Measurements from ENCODE around the gene METTL24. TPM values are rescaled to one million over a fixed set of nuclear protein-coding genes. Genes with fewer than 3 reads are reported as not detected.

Gene METTL24
- total and polyA plus RNA-seq, 2 of the 8 experiments (the other 6 are each of a cell fraction or from before 2014, with no cell fraction given): 0.30 to 0.39 TPM

- Histone ChIP-seq H3K27ac (ENCODE audit: low read depth, low read length) (no peak overlapping the region), H3K14ac (ENCODE audit: insufficient read length) (no peak overlapping the region), H3K4me2 (ENCODE audit: insufficient read depth in 1 of 2, low read depth in 2 of 2, low read length in 2 of 2) (no peak overlapping the region), H4K8ac (ENCODE audit: extremely low read depth, insufficient read depth, low read length) (no peak overlapping the region), H2AFZ (ENCODE audit: low read length) (no peak overlapping the region), H3K27me3 (replicated peaks in 1 of 4; ENCODE audit: control insufficient read depth in 3 of 4, extremely low read depth in 1 of 4, insufficient read depth in 3 of 4, low read length in 3 of 4) (no peaks in the 10 kb centered on the region), H3K23me2 (ENCODE audit: low read depth, low read length) (no peaks in the 10 kb centered on the region), H3K56ac (replicated peaks; ENCODE audit: insufficient read length, low read depth, low read length) (no peak overlapping the region), H4K91ac (replicated peaks; ENCODE audit: insufficient read length, low read length) (no peak overlapping the region), H3K18ac (ENCODE audit: extremely low read depth, low read length) (no peak overlapping the region), H4K5ac (ENCODE audit: insufficient read length, low read depth, low read length) (no peak overlapping the region), H3K9ac (replicated peaks in 1 of 4; ENCODE audit: extremely low read depth in 1 of 4, low read depth in 3 of 4, low read length in 3 of 4) (no peak overlapping the region), H2BK12ac (ENCODE audit: low read depth, low read length) (no peak overlapping the region), H3K79me1 (ENCODE audit: low read depth, low read length) (no peaks in the 10 kb centered on the region; the same call in 1 of the 2 replicates), H3K36me3 (ENCODE audit: control insufficient read depth in 2 of 4, insufficient read depth in 4 of 4, low read length in 3 of 4) (no peaks in the 10 kb centered on the region; a peak in 1 of 8 replicates), H3K4me3 (ENCODE audit: extremely low read depth in 1 of 4, insufficient read depth in 2 of 4, low read depth in 3 of 4, low read length in 4 of 4) (no peak overlapping the region), H2BK5ac (ENCODE audit: low read depth, low read length) (no peak overlapping the region), H3K9me3 (ENCODE audit: insufficient read depth in 2 of 2, low read depth in 1 of 2, low read length in 1 of 2) (no peaks in the 10 kb centered on the region), H2BK15ac (ENCODE audit: low read length) (no peak overlapping the region), H3K4me1 (replicated peaks in 1 of 4; ENCODE audit: control insufficient read depth in 3 of 4, insufficient read depth in 4 of 4, low read length in 3 of 4) (no peaks in the 10 kb centered on the region), H2BK20ac (ENCODE audit: low read length) (no peak overlapping the region), H2AK5ac (ENCODE audit: low read depth, low read length) (no peak overlapping the region), H3K79me2 (ENCODE audit: control insufficient read depth in 1 of 2, insufficient read depth in 2 of 2, low read length in 2 of 2) (peaks cover 0 to 13% of the 10 kb centered on the region in 2 experiments; a peak in 1 of 4 replicates), H2BK120ac (replicated peaks; ENCODE audit: low read depth, low read length) (no peak overlapping the region), H3K4ac (replicated peaks; ENCODE audit: insufficient read length, low read depth, low read length) (no peak overlapping the region), H3K23ac (ENCODE audit: insufficient read length) (no peak overlapping the region), H4K20me1 (replicated peaks in 1 of 2; ENCODE audit: control insufficient read depth in 1 of 2, insufficient read depth in 2 of 2, low read length in 2 of 2) (no peaks in the 10 kb centered on the region)
- ChIA-PET POLR2A (ENCODE audit: partially characterized antibody) (no interaction called here), CTCF (ENCODE audit: partially characterized antibody) (interaction anchor here (1.5 kb wide), 1 partner anchor 9 kb away, joined by 4 read pairs; no protein-coding TSS in a partner anchor)
- TF ChIP-seq POLR2AphosphoS5 (IDR thresholded peaks at IDR 0.05; ENCODE audit: low read depth, low read length): no peak
- no peak for TF ChIP-seq CHD1 (IDR thresholded peaks at IDR 0.05; ENCODE audit: low read depth, low read length)
- no peak for TF ChIP-seq USF2 (IDR thresholded peaks at IDR 0.05; ENCODE audit: low read length)
- WGBS, 2 experiments (ENCODE audit: extremely low coverage in 1 of 2, insufficient coverage in 1 of 2, insufficient read length in 1 of 2, insufficient replicate concordance in 2 of 2, low coverage in 1 of 2, low lambda C conversion rate in 2 of 2, missing lambda C conversion rate in 1 of 2): 90% methylated on average over 3 of the region's 3 CpGs; no CpG with 5 or more reads in 1 of the 2 experiments
- no peak for FAIRE-seq
- DNase-seq (ENCODE audit: low read depth in 1 of 2, low spot score in 2 of 2): no peak
These were observed 156.8 kb downstream of the METTL24 start for GRCh38 chr6:110201151-110201884.
